ENCODE results near the gene CGREF1. TPM values are rescaled to one million over a fixed set of nuclear protein-coding genes. Genes with fewer than 3 reads are reported as not detected.
"Not testable (repeated sequence)": the region's sequence is repeated elsewhere in the genome, so short reads cannot be mapped to it uniquely, and the experiment has no call there.

Gene CGREF1
- total RNA-seq, 2 experiments from 2014 or later, result 4.7 to 7.0 TPM

DNA sequence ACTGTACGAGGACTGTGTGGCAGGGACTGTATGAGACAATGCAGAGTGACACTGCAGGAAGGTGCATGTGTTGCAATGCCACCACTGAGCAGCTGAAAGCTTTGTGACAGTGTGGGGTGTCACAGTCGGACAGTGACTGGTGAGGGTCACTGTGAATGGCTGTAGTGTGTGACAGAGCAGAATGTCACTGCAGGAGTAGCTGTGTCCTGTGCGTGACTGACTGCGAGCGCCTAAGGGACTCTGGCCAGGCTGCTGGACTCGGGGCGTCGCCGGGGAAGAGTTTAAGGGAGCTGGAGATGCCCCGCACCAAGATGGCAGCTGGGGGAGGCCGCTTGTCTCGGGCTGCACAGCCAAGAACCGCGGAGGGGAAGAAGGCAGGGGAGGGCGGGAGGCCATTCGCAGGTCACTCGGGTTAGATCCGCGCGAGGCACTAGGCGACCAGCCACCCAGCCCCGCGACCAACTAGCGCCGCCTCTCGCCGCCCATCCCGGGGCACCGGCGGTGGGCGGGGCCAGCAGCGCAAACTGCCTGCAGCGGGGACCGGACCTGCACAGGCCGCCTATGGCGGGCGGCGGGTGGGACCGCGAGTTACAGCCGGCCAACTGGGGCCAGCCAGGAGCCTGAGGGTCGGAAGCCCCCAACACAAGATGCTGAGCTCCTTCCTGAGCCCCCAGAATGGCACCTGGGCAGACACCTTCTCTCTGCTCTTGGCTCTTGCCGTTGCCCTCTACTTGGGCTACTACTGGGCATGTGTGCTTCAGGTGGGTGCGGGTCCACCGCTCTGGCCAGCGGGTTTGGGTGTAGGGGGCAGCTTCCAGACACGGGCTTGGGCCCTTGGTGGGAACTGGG is 4.6 kb upstream of the CGREF1 start, which contains the start of gene ABHD1:
Gene ABHD1 (plus strand): TSS at position 514 of the 849 bp plus-strand sequence. CDS start 134 bp downstream, at position 648.
- CTCF ChIA-PET, result interaction anchor here (0.5 to 3.4 kb wide), 6 partner anchors 8 to 303 kb away, joined by 3 to 21 read pairs (median 4); partner anchors contain the start of gene PREB
- POLR2A ChIA-PET, result interaction anchor here (0.6 to 1.9 kb wide), 3 partner anchors 10 to 596 kb away, joined by 3 to 11 read pairs (median 3); partner anchors contain the start of gene PREB

DNA sequence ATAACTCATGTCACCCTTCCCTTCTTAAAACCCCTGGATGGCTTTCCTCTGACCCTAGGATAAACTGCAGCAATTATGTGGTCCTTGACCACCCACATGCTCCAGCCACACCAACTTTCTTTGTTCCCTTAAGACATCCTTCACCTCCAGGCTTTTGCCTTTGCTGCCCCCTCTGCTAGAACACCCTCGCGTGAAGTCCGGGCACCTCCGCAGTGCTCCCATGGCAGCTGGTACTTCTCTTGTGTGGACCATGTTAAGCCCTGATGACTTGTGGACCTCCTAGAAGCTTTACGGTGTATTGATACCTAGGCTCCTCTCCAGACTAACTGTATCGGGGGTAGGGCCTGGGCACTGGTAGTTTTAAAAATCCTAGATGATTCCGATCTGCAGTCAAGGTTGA is 3.9 kb upstream of the CGREF1 start:
- POLR2A ChIA-PET, result interaction anchor here (1.9 kb wide), 1 partner anchor 11 kb away, joined by 11 read pairs; the partner anchor contains the start of gene PREB
- CTCF ChIA-PET, result interaction anchor here (1.1 to 3.4 kb wide), 2 partner anchors 10 to 12 kb away, joined by 3 to 21 read pairs; partner anchors contain the start of gene PREB

DNA sequence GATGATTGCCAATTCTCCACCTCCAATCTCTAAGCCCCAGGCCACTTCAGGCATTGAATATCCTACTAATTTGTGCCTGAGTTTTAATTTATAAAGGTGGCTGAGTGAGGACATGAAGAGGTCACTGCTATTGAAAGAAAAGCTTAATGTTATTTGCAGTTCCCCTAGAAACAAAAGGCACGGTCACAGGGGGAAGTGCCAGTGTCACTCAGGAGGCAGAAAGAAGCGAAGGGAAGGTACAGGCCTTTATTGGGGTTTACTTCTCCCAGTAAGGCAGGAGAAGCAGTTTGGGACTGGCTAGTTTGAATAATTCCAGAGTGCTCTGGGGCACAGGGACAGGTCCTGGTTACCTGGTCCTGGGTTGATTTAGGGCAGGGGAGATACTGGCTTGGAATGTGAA is 3.0 kb upstream of the CGREF1 start:
- ChIA-PET CTCF (interaction anchor here (3.4 kb wide), 1 partner anchor 11 kb away, joined by 21 read pairs; the partner anchor contains the start of gene PREB), POLR2A (no interaction called here)

- POLR2A ChIA-PET, CTCF ChIA-PET: not testable (repeated sequence)
These were observed 372 bp upstream of the CGREF1 start for GRCh38 chr2:27119330-27119670.

DNA sequence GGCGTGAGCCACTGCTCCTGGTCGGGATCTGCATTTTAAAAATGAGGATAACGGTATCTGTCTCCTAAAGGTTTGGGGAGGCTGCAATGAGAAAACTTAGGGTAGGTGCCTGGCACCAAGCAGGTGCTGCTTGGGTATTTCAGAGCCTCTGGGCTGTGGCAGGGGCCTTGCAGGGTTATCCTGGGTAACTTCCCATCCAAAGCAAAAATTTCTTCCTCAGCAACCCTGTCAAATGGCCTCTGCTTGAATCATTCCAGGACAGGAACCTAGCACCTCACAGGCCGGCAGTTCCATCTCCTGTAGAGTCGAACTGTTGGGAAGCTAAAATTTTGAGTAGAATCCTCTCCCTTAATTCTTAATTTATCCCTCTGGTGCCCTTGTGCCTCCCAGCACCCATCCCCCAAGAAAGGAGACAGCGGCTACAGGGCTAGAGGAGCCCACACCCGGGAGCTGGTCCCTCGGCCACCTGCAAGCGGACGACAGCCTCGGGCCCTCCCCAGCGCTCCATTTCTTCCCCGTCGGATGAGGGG is 868 bp downstream of the CGREF1 start:
- POLR2A ChIA-PET, result interaction anchor here (0.6 kb wide), 1 partner anchor 294 kb away, joined by 5 read pairs; no protein-coding TSS in a partner anchor

GRCh38 chr2:27115519-27115918 is 3.4 kb downstream of the CGREF1 start:
- POLR2A ChIA-PET, result interaction anchor here (0.6 kb wide), 1 partner anchor 170 kb away, joined by 3 read pairs; no protein-coding TSS in a partner anchor
- CTCF ChIA-PET, result interaction anchor here (1.6 kb wide), 1 partner anchor 9 kb away, joined by 4 read pairs; no protein-coding TSS in a partner anchor

More for the DNA sequence above, 868 bp downstream of the CGREF1 start:
- CTCF ChIA-PET, result interaction anchor here (0.6 to 1.3 kb wide), 2 partner anchors 16 to 147 kb away, joined by 3 to 5 read pairs; partner anchors contain the start of gene PREB

DNA sequence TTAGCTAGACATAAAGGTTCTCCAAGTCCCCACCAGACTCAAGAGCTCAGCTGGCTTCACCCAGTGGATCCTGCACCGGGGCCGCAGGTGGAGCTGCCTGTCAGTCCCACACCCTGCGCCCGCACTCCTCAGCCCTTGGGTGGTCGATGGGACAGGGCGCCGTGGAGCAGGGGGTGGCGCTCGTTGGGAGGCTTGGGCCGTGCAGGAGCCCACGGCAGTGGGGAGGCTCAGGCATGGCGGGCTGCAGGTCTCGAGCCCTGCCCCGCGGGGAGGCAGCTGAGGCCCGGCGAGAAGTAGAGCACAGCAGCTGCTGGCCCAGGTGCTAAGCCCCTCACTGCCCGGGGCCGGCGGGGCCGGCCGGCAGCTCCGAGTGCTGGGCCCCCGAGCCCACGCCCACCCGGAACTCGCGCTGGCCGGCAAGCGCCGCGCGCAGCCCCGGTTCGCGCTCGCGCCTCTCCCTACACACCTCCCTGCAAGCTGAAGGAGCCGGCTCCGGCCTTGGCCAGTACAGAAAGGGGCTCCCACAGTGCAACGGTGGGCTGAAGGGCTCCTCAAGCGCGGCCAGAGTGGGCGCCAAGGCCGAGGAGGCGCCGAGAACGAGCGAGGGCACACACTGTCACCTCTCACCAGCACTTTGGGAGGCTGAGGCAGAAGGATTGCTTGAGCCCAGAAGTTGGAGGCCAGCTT is 7.4 kb downstream of the CGREF1 start:
- CTCF ChIA-PET, result interaction anchor here (0.8 kb wide), 1 partner anchor 11 kb away, joined by 3 read pairs; no protein-coding TSS in a partner anchor
- POLR2A ChIA-PET, result not testable (repeated sequence)

GRCh38 chr2:27110603-27111352 is 8.2 kb downstream of the CGREF1 start:
- POLR2A ChIA-PET, result not testable (repeated sequence)
- CTCF ChIA-PET, result interaction anchor here (0.8 kb wide), 1 partner anchor 12 kb away, joined by 3 read pairs; no protein-coding TSS in a partner anchor

GRCh38 chr2:27109083-27109482 is 9.8 kb downstream of the CGREF1 start:
- ChIA-PET CTCF (interaction anchor here (0.7 kb wide), 1 partner anchor 171 kb away, joined by 3 read pairs; no protein-coding TSS in a partner anchor), POLR2A (interaction anchor here (0.7 kb wide), 1 partner anchor 62 kb away, joined by 4 read pairs; no protein-coding TSS in a partner anchor)

DNA sequence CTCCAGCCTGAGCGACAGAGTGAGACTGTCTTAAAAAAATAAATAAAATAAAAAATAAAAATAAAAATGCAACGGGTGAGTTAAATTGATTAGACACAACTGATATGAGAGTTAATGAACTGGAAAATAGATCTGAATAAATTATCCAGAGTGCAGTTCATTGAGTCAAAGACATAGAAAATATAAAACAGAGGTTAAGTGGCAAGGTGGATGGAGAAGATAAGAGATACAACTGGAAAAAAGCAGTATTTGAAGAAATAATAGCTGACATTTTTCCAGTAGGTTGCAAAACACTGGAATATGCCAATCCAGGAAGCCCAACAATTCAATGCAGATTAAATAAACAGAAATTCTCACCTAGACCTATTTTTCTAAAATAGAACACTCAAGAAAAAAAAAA is 10.7 kb downstream of the CGREF1 start:
- CTCF ChIA-PET, result interaction anchor here (0.7 kb wide), 1 partner anchor 125 kb away, joined by 3 read pairs; no protein-coding TSS in a partner anchor
- POLR2A ChIA-PET, result interaction anchor here (0.7 kb wide), 1 partner anchor 63 kb away, joined by 4 read pairs; no protein-coding TSS in a partner anchor

- ChIA-PET CTCF (interaction anchor here (1.0 to 1.5 kb wide), 2 partner anchors 10 to 150 kb away, joined by 3 to 4 read pairs; no protein-coding TSS in a partner anchor), POLR2A (no interaction called here)
These were observed 12.9 kb downstream of the CGREF1 start for GRCh38 chr2:27105981-27106380.

DNA sequence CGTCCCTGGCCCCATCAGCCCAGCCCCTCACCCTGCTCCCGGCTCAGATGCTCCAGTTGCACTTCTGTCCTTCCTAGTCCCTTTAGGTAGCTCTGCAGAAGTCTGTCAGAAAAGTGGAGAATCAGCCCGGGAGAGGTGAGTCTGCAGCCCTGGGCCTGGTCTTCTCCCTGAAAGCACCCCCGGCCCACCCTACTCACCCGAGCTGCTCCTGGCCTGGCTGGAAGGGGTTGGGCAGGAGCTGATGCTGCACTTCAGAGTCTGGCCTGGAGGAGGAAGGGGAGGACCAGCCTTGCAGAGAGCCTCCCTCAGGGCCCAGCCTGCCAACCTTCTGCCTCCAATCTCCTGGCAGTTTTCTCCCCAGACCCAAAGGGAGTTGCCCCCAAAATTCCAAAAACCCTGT is 16.6 kb downstream of the CGREF1 start:
- CTCF ChIA-PET, result interaction anchor here (0.9 to 1.2 kb wide), 3 partner anchors 64 to 201 kb away, joined by 3 to 5 read pairs (median 3); no protein-coding TSS in a partner anchor
- POLR2A ChIA-PET, result no interaction called here

DNA sequence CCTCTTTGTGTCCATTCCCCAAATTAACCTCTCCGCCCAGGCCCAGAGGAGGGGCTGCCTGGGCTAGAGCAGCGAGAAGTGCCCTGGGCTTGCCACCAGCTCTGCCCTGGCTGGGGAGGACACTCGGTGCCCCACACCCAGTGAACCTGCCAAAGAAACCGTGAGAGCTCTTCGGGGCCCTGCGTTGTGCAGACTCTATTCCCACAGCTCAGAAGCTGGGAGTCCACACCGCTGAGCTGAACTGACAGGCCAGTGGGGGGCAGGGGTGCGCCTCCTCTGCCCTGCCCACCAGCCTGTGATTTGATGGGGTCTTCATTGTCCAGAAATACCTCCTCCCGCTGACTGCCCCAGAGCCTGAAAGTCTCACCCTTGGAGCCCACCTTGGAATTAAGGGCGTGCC is 18.9 kb downstream of the CGREF1 start:
- ChIA-PET CTCF (interaction anchor here (2.1 to 2.4 kb wide), 2 partner anchors 180 to 183 kb away, joined by 6 to 13 read pairs; partner anchors contain the start of gene TRIM54), POLR2A (no interaction called here)

DNA sequence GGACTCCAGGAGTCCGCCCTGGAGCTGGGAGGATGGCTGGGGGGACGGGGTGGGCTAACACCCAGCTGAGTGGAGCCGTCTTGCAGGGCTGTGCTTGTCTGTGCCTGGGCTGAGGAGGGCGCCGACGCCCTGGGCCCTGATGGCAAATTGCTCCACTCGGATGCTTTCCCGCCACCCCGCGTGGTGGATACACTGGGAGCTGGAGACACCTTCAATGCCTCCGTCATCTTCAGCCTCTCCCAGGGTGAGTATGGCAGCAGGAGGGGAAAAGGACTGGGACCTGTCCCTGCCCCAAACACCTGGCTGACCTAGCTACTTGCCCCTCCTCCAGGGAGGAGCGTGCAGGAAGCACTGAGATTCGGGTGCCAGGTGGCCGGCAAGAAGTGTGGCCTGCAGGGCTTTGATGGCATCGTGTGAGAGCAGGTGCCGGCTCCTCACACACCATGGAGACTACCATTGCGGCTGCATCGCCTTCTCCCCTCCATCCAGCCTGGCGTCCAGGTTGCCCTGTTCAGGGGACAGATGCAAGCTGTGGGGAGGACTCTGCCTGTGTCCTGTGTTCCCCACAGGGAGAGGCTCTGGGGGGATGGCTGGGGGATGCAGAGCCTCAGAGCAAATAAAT is 19.5 kb downstream of the CGREF1 start:
- CTCF ChIA-PET, result interaction anchor here (2.1 to 2.4 kb wide), 3 partner anchors 166 to 184 kb away, joined by 4 to 13 read pairs (median 6); partner anchors contain the start of gene TRIM54
- POLR2A ChIA-PET, result no interaction called here

DNA sequence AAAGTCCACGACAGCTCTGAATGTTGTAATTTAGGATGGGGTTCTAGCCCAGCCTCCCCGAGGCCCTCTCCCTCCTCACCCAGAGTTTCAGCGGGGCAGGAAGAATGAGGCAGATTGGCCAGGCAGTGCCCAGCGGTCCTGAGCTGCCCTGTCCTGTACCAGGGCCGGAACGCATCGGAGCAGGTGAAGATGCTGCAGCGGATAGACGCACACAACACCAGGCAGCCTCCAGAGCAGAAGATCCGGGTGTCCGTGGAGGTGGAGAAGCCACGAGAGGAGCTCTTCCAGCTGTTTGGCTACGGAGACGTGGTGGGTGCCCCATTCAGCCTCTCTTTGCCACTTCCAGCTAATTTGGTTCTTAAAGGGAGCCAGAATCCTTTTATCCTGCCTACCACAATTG is 21.6 kb downstream of the CGREF1 start:
- CTCF ChIA-PET, result interaction anchor here (1.2 to 2.1 kb wide), 6 partner anchors 9 to 182 kb away, joined by 3 to 6 read pairs (median 4); no protein-coding TSS in a partner anchor
- POLR2A ChIA-PET, result interaction anchor here (0.5 kb wide), 1 partner anchor 62 kb away, joined by 3 read pairs; no protein-coding TSS in a partner anchor

DNA sequence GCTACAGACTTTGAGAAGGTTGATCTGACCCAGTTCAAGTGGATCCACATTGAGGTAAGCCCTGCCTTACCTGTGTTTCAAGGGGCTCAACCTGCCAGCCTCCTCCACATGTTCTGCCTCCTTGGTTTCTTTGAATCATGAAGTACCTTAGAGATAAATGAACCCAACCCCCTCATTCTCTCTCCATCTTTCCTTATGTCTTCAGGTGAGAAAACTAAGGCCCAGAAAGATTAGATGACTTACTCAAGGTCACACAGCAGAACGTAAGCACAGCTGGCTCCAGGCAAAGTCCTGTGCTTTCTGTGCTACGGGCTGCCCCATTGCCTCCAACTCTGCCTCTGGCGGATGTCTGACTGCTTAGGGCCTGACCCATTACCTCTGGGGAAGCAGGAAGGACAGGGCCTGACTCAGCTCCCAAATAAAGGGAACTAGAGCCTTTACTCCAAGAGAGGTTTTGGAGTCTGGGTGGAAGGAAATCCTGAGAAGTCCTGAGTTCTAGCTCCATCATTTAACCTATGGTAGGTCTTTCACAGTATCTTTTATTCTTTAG is 22.1 kb downstream of the CGREF1 start:
- ChIA-PET CTCF (interaction anchor here (0.7 to 1.8 kb wide), 5 partner anchors 8 to 183 kb away, joined by 3 to 6 read pairs (median 4); no protein-coding TSS in a partner anchor), POLR2A (interaction anchor here (0.5 kb wide), 1 partner anchor 63 kb away, joined by 3 read pairs; no protein-coding TSS in a partner anchor)
